ENCODE data around the gene ATF6B.

The ATF6B gene

DNA sequence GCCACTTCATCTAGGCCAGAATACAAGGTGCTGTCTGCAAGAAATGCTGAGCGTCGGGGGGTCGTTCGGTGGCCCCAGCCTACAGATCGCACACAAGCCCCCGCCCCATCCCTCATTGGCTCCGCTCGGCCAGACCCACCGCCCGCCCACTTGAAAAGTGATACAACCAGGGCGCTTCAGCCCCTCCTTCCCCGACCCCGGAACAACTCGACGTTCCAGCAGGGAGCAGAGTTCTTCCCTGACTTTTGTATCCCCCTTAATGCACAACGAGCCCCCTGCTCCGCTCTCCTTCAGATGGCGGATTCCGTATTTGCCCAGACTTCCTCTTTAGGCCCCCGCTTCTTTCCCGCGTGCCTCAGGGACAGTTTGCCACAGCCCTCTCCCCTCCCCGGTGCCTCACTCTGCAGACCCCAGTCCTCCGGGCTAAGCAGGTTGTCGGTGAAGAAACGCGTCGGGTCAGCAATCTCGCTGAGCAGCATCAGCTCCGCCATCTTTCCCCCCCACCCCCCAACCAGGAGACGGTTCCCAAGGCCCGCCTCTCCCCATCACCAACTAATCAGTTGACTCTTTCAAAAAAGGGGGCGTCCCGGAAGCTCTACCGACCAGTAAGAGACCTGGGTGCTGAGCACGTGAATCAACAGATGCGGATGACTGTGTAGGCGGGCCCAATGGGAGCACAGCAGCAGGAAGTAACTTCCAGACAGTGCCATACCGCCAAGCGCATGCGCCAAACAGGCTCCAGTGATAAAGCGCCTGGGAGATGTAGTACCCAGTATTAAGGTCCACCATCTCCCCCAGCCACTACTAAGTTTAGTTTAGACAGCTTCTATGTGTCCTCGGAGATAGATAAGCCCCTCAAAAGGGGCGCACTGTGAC, at the start of gene ATF6B:
Gene ATF6B, minus strand, starts transcription at position 530 of the 876 bp plus-strand sequence. Its CDS starts 39 bp downstream, at position 491.
- peak; percentile 99 to 100 for DNase-seq

DNA sequence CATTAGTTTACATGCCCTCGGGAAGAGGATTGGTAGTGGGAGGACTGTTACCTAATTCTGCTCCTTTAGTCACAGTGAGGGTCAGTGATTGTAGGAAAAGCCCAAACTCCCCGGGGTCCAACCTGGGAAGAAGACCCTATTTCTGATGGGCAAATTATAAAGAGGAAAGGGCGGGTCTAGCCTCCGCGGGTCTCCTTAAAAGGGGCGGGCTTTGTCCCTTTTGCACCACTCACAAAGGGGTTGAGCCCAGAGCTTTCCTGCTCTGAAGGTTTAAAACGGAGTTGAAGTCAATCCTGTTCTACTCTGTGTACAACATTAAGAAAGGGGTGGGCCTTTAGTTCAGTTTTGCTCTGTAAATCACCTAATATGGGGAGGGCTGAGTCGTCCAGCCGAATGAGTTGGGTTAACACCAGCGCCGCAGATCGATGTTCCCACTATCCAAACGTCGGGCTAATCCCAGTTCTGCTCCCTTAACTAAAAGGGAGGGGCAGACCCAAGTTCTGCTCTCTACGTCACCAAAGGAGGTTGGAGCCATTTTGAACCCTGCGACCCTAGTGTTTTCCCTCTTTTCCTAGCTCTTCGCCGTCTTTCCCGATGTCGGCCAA, 49.2 kb upstream of the ATF6B start:
- DNase-seq = peak in 1 of 2 donors; percentile 70

DNA sequence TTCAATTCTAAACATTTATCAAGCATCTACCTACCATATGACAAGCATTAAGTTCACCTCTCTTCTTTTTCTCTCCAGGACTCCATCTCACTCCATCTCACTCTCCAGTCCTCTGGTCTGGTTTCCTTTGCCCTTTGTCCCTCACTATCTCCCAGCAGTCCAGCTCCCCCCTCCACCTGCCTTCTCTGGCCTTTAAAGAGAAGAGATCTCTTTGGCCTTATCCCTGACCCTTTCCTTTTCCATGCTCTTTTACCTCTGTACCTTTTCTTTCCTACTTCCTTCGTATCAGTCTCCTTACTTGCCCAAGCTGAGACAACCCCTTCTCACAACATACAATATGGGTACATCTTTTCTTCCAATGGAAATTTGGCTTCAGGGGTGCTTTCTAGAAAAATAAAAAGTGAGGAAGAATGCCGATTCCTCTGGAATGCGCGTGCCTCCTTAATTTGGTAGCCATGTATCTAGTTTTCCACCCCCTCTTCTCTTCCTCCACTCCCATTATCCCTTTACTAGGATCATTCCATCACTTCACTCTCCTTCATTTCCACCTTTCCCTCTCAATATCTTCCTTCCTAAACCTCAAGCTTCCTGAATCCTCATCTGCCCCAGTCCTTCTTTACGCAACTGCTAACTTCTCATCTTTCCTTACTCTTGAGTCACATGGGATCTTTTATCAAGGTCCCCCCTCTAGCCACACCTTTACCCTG, 48.6 kb upstream of the ATF6B start:
- DNase-seq = no peak

GRCh38 chr6:32175711-32176475, 47.8 kb upstream of the ATF6B start, which contains the start of gene AGPAT1:
TSS of gene AGPAT1 (minus strand) at chr6:32176084. CDS start at chr6:32171496, 4,588 bp downstream.
- peak; percentile 95 to 97 for DNase-seq

GRCh38 chr6:32175322-32175710, 47.3 kb upstream of the ATF6B start:
- DNase-seq = no peak

- no peak for DNase-seq
These were observed 46.4 kb upstream of the ATF6B start for GRCh38 chr6:32174416-32174815.

DNA sequence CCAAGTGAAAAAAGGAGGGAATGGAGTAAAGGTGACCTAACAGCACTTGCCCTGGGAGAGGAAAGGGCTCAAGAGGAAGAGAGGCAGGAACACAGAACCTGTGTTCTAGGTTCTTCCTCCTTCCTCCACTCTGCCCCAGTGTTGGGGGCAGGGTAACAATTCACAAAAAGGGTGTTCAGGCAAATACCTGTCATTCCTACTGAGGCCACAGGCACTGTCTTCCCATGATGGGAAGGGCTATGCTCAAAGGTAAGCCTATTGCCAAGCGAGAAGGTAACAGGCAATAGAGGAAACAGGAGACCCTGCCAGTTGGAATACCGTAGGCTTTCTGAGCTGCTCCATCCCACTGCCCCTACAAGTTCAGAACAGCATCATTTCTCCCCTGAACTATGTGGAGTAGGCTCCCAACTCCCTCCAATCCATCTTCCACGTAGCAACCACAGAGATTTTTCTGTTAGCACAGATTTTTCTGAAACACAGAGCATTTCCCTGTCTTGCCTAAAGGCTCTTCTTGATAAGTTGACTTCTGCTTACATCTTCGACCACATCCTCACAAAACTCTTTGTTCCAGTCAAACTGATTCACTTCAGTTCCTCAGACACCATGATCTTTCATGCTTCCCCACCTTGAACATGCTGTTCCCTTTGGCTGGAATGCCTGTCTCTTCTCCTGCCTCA, 45.1 kb upstream of the ATF6B start:
- DNase-seq = no peak

DNA sequence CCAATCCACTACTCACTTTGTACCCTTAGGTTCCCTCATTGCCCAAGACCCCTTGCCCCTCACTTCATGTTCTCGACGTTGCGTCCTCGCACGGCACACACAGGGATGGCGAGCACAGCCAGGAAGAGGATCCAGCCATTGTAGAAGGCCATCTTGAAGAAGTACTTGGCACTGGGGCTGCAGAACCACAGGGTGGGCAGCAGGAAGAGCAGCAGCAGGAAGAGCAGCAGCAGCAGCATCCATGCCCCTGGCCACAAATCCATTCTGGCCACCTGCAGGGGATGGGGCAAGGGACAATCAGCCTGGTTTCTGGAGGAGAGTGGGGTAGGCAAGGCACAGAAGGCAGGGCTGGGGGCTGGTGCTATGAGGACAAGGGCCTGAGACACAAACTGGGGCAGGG, 43.2 kb upstream of the ATF6B start:
- DNase-seq = no peak

DNA sequence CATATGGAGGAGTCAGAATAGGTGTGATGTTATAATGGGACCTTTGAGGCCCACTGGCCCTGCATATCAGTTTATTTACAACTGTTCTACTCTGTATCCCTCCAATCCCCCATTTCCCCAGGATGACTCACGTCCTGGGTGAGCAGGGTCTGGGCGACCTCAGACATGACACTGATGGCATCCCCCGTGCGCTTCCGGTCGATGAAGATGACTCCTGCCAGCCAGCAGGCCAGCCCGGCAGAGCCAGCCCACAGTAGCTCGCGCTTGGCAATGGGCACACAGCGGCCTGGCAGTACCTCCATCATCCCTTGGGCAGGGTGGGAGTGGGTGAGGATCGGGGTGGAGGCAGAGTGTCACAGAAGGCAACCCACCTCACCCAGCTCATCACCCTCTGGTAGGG, 42.2 kb upstream of the ATF6B start:
- DNase-seq = no peak

DNA sequence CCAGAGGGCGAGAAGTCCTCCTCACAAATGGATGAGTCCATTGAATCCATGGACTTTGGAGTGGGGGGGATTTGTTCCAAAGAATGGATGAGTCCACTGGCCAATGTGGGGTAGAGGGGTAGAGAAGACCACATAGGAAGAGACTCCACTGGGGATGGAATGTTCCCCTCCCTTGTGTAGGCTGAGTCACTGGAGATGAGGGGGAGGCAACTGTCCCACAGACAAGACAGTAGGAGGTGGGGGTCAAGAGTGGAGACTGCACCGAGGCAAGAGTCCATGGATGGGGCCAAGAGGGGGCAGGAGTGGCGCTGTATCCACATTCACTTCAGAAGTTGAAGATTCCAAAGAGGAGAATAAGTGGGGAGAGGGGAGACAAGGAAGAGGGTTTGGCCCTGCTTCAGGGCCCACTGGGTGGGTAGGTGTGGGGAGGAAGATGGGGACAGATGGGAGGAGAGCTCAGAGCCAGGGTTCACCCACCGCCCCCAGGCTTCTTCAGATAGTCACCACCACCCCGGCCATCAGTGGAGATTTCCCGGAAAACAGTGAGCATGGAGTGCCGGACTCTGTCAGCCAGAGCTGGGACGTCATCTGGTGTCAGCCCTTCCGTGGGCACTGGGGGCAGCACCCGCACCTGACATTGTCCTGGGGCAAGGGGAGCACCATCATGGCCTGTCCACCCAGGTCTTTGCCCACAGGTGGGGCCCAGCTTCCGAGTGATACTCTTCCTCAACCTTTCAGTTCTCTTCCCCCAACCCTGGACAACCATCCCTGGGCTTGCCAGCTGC, 41.0 kb upstream of the ATF6B start:
- DNase-seq = no peak

GRCh38 chr6:32168350-32168749, 40.3 kb upstream of the ATF6B start:
- DNase-seq = no peak

DNA sequence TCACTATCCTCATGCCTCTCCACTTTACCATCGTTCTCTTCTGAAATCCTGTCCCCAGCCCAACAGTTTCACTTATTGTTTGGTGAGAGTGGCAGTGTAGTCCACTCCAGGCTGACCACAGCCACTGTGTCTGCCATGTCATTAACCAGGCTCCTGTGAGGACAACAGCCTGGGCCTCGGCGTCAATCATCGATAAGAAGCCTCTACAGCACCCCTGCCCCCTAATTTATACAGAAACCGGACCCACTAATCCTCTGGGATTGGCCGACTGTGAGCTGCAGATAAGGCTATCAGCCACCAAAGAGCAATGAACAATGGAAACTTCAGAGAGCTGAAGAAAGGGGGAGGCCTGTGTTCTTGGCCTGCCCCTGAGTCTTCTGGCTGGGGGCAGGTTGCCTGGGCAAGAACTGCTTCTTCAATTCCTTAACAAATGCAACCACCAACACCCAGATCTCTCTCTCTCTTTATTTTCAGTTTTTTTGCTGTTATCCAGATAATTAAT, 39.8 kb upstream of the ATF6B start:
- no peak for DNase-seq

DNA sequence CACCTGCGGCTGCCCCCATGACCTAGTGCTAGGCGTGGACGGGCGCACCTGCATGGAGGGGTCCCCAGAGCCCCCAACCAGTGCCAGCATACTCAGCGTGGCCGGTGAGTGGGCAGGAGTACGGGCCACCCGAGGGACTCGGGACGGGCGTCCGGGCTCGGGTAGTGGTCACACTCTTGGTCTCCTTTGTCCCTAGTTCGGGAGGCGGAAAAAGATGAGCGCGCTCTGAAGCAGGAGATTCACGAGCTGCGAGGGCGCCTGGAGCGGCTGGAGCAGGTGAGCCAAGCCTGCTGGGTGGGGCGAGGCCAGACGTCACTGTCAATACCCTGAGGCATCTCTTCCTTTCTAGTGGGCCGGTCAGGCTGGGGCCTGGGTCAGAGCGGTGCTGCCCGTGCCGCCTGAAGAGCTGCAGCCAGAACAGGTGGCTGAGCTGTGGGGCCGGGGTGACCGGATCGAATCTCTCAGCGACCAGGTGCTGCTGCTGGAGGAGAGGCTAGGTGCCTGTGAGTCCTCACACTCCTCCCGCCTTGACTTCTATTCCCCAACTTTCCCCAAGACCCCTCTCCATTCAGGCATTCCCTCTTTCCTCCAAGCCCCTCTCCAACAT, 39.2 kb upstream of the ATF6B start:
- DNase-seq = no peak

GRCh38 chr6:32166411-32167061, 38.5 kb upstream of the ATF6B start:
- no peak for DNase-seq

- no peak for DNase-seq
These were observed 36.2 kb upstream of the ATF6B start, which contains the start of gene EGFL8 for GRCh38 chr6:32164295-32164694. TSS of gene EGFL8 (plus strand) at chr6:32164595. CDS start at chr6:32166166, 1,571 bp downstream.

DNA sequence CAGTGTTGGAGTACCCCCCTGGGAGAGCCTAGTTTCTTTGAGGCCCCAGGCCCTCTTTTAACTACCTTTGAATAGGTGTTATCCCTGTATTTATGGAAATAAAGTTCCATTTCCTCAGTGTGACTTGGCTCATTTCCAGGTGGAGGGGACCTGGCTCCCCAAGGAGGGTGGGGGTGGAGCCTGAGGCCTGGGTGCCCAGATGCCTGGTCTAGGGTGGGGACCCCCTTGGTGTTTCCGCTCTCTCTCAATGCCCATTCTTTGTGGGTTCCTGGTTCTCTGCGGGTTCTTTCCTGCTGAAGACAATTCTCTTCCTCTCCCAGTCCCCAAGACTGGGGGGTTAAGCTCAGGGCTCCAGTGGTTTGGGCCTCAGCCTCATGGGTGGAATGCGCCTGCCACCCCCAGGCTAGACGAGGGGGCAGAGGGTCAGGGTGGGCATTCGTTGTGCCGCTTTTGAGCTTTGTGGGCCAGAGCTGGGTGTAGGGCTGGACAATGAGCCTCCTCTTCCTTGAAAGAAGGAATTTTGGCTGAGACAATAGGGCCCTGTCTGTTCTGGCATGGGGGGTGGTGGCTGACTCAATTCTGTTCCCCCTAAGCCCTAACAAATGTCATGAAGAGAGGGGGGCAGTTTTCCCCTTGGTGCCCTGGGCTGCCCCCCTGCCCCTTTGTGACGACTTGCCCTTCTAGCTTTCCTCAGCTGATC, 35.7 kb upstream of the ATF6B start:
- DNase-seq = no peak

DNA sequence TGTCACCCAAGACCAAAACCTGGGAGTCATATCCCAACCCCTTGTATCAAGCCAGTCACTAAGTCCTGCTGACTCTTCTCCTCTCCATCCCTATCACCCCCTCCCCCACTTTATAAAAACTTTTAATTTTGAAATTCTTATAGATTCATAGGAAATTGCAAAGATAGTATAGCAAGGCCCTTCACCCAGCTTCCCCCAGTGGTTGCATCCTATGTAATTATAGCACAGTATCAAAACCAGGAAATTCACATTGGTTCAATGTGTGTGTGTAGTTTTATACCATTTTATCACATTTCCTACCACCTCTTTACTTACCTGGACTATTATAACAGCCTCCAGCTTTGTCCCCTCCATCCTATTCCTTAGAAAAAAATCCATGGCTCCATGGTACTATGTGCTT, 30.0 kb upstream of the ATF6B start:
- no peak for DNase-seq

DNA sequence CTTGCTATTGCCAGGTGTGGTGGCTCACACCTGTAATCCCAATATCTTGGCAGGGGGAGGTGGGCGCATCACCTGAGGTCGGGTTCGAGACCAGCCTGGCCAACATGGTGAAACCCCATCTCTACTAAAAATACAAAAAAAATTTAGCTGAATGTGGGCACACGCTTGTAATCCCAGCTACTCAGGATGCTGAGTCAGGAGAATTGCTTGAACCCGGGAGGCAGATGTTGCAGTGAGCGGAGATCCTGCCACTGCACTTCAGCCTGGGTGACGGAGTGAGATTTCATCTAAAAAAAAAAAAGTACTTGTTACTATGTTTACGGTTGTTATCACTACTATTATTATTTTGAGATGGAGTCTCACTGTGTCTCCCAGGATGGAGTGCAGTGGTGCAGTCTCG, 28.8 kb upstream of the ATF6B start:
- no peak for DNase-seq

GRCh38 chr6:32154514-32155161, 26.6 kb upstream of the ATF6B start:
- DNase-seq = peak; percentile 72 to 78

All from CD4-positive, alpha-beta T cell treated with Interferon alpha-2 for 1 hour (primary cell).